Stimulated activated CD8-positive, alpha-beta memory T cell treated with anti-CD3 and anti-CD28 coated beads, Interleukin-4, amount 100 ng/mL, for 1 hour (primary cell): ENCODE results near the gene INPP5K.
A peak's percentile ranks its signal among the peaks of the same experiment; 100 is the strongest.
"Not testable (repeated sequence)": the region's sequence is repeated elsewhere in the genome, so short reads cannot be mapped to it uniquely, and the experiment has no call there.

Experiments
- DNase-seq, 2 donors: peaks; one replicate each; pipeline ENCODE4 v3.0.0-alpha.2; 2020; ENCODE audit warnings: low read depth in 2 of 2, low spot score in 1 of 2

Gene INPP5K

GRCh38 chr17:1516388-1517161, at the start of gene INPP5K:
Gene INPP5K (minus strand): TSS chr17:1516612. CDS start chr17:1516499, 113 bp downstream.
- peak; percentile 96 for DNase-seq

- no peak for DNase-seq
Measured at GRCh38 chr17:1565877-1566276, 49.5 kb upstream of the INPP5K start.

GRCh38 chr17:1563786-1564613, 47.6 kb upstream of the INPP5K start:
- DNase-seq, result no peak

GRCh38 chr17:1563471-1563785, 47.0 kb upstream of the INPP5K start:
- not testable (repeated sequence) for DNase-seq

- no peak for DNase-seq
Measured at GRCh38 chr17:1562176-1562643, 45.8 kb upstream of the INPP5K start.

GRCh38 chr17:1561420-1562175, 45.2 kb upstream of the INPP5K start:
- no peak for DNase-seq

GRCh38 chr17:1560858-1561355, 44.5 kb upstream of the INPP5K start:
- DNase-seq, result no peak

GRCh38 chr17:1560101-1560857, 43.9 kb upstream of the INPP5K start:
- no peak for DNase-seq

GRCh38 chr17:1559047-1560043, 42.9 kb upstream of the INPP5K start:
- no peak for DNase-seq

GRCh38 chr17:1558401-1558800, 42.0 kb upstream of the INPP5K start:
- no peak for DNase-seq

- DNase-seq, result no peak
Measured at GRCh38 chr17:1557355-1558095, 41.1 kb upstream of the INPP5K start.

- no peak for DNase-seq
Measured at GRCh38 chr17:1555651-1556471, 39.4 kb upstream of the INPP5K start.

- no peak for DNase-seq
Measured at GRCh38 chr17:1554751-1555540, 38.5 kb upstream of the INPP5K start.

GRCh38 chr17:1553354-1554266, 37.2 kb upstream of the INPP5K start:
- DNase-seq, result no peak

- no peak for DNase-seq
Measured at GRCh38 chr17:1552932-1553331, 36.5 kb upstream of the INPP5K start.

- no peak for DNase-seq
Measured at GRCh38 chr17:1551741-1552140, 35.3 kb upstream of the INPP5K start.
